Cardiac fibroblast (primary cell): ENCODE measurements around the gene HGF.

Experiments used
- DNase-seq, 2 donors: peaks; one replicate each; pipeline versions ENCODE4 v3.0.0 to v3.0.0-alpha.2; 2010; ENCODE audit warnings: low read depth in 2 of 2
- H3K4me3 ChIP-seq, 2 donors: replicated peaks in 1 of 2; 1 replicate in 1 of 2; 2 replicates in 1 of 2; pipeline ENCODE4 v1.5.1; 2011; ENCODE audit warnings: low read depth in 2 of 2, low read length in 2 of 2, mild to moderate bottlenecking in 2 of 2, moderate library complexity in 1 of 2
- TF ChIP-seq, protein P1 (sequence below): IDR thresholded peaks from one replicate; pipeline ENCODE4 v1.5.1; 2011; ENCODE audit warnings: low read depth, mild to moderate bottlenecking, low read length, inconsistent platforms

Gene HGF

DNA sequence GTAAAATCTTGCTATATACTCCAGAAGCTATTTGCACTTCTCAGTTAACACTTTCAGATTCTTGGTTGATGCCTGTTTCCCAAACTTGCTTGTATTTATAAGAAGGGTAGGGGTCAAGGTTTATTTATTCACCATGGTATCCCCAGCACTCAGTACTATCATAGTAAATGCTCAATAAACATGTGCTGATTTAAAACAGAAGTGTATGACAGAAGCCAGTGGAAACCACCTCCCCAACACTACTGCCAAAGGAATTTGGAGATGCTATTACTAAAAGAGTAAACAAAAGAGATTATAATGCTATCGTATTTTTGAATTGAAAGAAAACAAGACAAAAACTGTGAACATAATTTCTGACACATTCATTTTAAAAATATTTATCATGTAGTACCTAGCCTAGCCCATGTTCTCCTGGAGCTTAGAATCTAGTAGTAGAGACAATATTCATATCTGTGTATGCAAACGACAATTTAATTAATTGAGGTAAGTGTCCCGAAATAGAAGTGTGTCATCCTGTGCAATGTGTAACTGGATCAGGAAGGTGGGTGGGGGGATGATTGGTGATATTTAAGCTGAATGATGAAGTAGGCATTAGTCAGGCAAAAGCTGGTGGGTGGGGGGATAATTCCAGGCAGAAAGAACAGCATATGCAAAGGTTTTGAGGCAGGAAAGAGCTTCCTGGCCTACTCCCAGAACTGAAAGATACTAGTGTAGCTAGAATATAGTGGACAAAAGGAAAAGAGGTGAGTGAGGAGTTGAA lies 77.5 kb downstream of the HGF start:
- H3K4me3 ChIP-seq, result peak overlapping the region in 1 of 2 donors; percentile 44
- DNase-seq, result peak; percentile 51 to 87
- TF ChIP-seq, protein P1, sequence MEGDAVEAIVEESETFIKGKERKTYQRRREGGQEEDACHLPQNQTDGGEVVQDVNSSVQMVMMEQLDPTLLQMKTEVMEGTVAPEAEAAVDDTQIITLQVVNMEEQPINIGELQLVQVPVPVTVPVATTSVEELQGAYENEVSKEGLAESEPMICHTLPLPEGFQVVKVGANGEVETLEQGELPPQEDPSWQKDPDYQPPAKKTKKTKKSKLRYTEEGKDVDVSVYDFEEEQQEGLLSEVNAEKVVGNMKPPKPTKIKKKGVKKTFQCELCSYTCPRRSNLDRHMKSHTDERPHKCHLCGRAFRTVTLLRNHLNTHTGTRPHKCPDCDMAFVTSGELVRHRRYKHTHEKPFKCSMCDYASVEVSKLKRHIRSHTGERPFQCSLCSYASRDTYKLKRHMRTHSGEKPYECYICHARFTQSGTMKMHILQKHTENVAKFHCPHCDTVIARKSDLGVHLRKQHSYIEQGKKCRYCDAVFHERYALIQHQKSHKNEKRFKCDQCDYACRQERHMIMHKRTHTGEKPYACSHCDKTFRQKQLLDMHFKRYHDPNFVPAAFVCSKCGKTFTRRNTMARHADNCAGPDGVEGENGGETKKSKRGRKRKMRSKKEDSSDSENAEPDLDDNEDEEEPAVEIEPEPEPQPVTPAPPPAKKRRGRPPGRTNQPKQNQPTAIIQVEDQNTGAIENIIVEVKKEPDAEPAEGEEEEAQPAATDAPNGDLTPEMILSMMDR, result no peak

DNA sequence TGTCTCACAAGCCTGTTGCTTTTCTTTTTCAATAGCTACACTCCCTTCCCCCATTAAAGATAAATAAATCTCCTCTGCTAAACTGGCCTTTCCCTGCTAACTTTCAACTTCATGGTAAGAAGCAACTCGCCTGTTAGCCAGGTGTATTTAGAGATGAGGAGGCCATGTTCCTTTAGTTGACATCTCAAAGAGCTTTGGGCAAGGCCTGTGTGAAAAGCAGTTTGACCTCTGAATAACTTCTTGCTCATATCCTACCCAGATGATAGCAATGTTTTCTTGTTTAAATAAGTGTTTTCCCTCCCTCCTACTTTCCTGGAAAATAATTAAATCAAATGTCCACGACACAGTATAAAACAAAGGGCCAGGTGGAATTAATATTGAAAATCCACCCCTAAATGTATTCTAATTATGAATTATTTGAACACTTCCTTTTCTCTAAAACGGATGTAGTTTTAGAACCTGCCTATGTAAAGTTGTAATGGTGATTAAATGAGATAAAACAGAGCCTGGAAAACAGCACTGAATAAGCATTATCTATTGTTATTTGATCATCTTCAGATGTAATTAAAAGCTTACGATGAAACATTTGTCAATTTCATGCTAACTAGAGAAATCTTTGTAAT lies 78.5 kb downstream of the HGF start:
- TF ChIP-seq, protein P1, result no peak
- DNase-seq, result peak; percentile 49 to 74
- H3K4me3 ChIP-seq, result peak overlapping the region in 1 of 2 donors; percentile 44

DNA sequence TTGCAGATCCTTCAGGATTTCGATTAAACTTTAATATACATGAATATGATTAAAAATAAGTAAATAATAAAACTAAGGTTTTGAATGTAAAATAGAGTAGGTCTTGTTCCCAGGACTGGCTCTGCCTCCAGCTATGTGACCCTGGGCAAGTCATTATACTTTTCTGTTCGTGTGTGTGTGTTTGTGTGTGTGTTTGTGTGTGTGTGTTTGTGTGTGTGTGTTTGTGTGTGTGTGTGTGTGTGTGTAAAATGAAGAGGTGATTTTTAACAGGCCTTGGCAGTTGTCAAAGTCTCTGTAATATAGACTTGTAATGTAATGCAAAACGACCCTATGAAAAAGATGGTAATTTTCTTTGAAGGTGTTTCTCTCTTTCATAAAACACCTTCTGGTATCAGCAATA lies 79.2 kb downstream of the HGF start:
- peak in 1 of 2 donors; percentile 31 for DNase-seq
- TF ChIP-seq, protein P1, result no peak
- H3K4me3 ChIP-seq, result peak overlapping the region in 1 of 2 donors; percentile 44

DNA sequence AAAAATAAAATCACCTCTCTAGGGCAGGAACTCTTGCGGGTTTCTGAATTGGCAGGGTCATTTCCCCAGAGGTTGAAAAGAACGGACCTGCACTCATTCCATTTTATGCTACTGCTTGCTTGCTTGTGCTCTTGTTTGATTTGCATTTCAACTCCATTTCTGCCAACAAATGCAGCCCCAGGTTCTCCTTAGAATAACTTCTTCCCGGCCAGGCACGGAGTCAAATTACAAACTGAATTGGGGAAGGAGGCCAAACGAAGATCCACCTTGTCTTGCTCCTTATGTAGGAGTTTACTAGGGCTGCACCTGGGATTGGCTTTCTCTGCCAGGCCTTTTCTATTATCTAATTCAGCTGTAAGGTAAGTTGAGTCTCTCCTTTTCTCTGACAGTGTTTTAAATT lies 79.6 kb downstream of the HGF start:
- DNase-seq, result peak; percentile 47 to 58
- TF ChIP-seq, protein P1, result no peak
- peak overlapping the region in 1 of 2 donors; percentile 44 for H3K4me3 ChIP-seq

DNA sequence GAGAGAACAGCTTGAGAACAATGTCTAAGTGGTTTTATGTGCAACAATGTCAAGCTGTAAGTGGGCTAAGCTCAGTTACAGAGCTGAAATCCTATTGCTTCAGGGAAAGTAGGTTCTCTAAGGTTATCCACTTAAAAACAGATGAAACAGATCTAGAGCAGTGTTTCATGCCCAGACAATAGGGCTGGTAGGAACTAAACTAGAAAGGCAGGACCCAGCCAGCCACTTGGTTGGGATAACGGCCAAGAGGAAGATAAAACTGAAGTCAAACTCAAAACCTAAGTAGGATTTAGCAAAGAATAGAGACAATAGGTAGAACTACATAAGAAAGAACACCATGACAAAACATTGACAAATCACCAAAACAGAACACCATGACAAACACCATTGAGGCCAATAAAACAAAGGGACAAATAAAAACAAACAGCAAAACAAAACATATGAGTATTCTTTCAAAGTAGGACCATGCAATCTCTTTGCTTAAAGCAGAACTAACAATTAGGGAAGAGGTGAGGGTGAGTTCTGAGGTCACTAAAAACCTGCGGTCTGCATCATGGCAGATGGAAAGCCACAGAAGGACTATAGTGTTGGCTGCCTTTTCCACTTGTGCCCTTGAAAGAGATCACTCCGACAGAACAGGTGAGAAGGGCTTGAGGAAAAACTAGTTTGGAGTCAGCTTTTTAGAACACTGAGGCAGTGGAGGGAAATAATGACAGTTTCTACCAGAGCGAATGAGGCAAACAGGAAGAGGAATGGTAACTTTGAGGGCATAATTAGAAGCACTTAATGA lies 81.0 kb downstream of the HGF start:
- TF ChIP-seq, protein P1, result no peak
- DNase-seq, result peak in 1 of 2 donors; percentile 35
- no peak overlapping the region for H3K4me3 ChIP-seq

DNA sequence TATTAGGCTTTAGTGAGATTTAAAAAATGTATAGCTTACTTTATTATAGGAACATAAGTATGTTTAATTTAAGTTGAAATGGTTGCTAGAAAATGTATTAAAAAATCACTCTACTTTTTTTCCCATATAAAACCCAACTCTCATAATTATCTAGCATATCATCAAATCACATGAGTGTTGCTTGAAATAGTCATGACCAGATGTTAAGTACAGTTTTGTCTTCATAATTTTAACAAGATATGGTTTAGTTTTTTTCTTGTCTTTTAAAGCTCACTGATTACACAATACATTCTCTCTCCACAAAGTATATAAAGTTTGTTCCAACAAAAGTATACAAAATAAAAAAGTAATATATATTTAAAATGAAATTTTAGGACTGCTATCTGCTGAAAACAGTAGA lies 82.8 kb downstream of the HGF start:
- no peak overlapping the region for H3K4me3 ChIP-seq
- no peak for DNase-seq
- TF ChIP-seq, protein P1, result no peak
